SK-N-SH (cell line): ENCODE results near the gene MBD6. TPM values are rescaled to one million over a fixed set of nuclear protein-coding genes. Genes with fewer than 3 reads are reported as not detected.

Experiments used
- CTCF ChIA-PET: fragments of 300-600, 350-600 bp; formaldehyde crosslinking; extraction: SDS; loops from one replicate; lab custom pipeline; 2021; lab: Yijun Ruan, JAX
- POLR2A ChIA-PET: fragments of 350-600 bp; sonication (Branson Sonifier 250); formaldehyde crosslinking; extraction: SDS; loops from one replicate; lab custom pipeline; 2020; ENCODE audit warnings: antibody characterized with exemption, inconsistent platforms; lab: Yijun Ruan, JAX
- DNase-seq: peaks from one replicate; pipeline ENCODE4 v3.0.0; 2012
- H2AFZ ChIP-seq: fragments of 200-600 bp; sonication (generic); 2 replicates; pipeline ENCODE4 v1.8.1; 2016; ENCODE audit warnings: antibody characterized with exemption, mild to moderate bottlenecking, low read depth
- H3F3A ChIP-seq: fragments of 200-600 bp; sonication (generic); replicated peaks from 2 replicates; pipeline ENCODE3; 2016; ENCODE audit warnings: antibody characterized with exemption, mild to moderate bottlenecking; ENCODE audit not compliant: insufficient read depth
- H3K27ac ChIP-seq, 2 experiments: fragments of 200-500 bp in 1 of 2; fragments of 200-600 bp in 1 of 2; sonication (Bioruptor generic) in 1 of 2; sonication (generic), shearing (Covaris generic) in 1 of 2; 2 replicates each; pipeline versions ENCODE4 v1.5.1 to v1.6.1; 2014 to 2016; ENCODE audit warnings: low read depth in 2 of 2, inconsistent platforms in 1 of 2, low read length in 1 of 2, mild to moderate bottlenecking in 1 of 2, mixed read lengths in 1 of 2
- H3K27me3 ChIP-seq: fragments of 200-600 bp; sonication (generic), shearing (Covaris generic); 2 replicates; pipeline ENCODE4 v1.6.1; 2016; ENCODE audit warnings: mixed run types; ENCODE audit not compliant: insufficient read depth
- H3K36me3 ChIP-seq, 2 experiments: fragments of 200-500 bp in 1 of 2; fragments of 200-600 bp in 1 of 2; sonication (Bioruptor generic) in 1 of 2; sonication (generic) in 1 of 2; replicated peaks in 1 of 2; 2 replicates each; pipeline versions ENCODE3 to v1.5.1; 2014 to 2016; ENCODE audit warnings: low read length in 1 of 2, mild to moderate bottlenecking in 1 of 2; ENCODE audit not compliant: insufficient read depth in 2 of 2, control insufficient read depth in 1 of 2
- H3K4me1 ChIP-seq, 2 experiments: fragments of 200-500 bp in 1 of 2; fragments of 200-600 bp in 1 of 2; sonication (Bioruptor generic) in 1 of 2; sonication (generic), shearing (Covaris generic) in 1 of 2; 2 replicates each; pipeline versions ENCODE4 v1.5.1 to v1.6.1; 2014 to 2016; ENCODE audit warnings: low read depth in 1 of 2, low read length in 1 of 2, mixed run types in 1 of 2; ENCODE audit not compliant: insufficient read depth in 2 of 2, control insufficient read depth in 1 of 2
- H3K4me2 ChIP-seq: fragments of 200-600 bp; sonication (generic), shearing (Covaris generic); 2 replicates; pipeline ENCODE4 v1.6.1; 2017; ENCODE audit warnings: mixed run types
- H3K4me3 ChIP-seq, 2 experiments: fragments of 200-500 bp in 1 of 2; fragments of 200-600 bp in 1 of 2; sonication (Bioruptor generic) in 1 of 2; sonication (generic), shearing (Covaris generic) in 1 of 2; 2 replicates each; pipeline versions ENCODE4 v1.5.1 to v1.8.1; 2014 to 2016; ENCODE audit warnings: low read depth in 2 of 2, inconsistent platforms in 1 of 2, low read length in 1 of 2, mild to moderate bottlenecking in 1 of 2, mixed read lengths in 1 of 2, moderate library complexity in 1 of 2
- H3K79me2 ChIP-seq: fragments of 200-600 bp; sonication (generic); 2 replicates; pipeline ENCODE4 v1.8.1; 2017; ENCODE audit warnings: mild to moderate bottlenecking; ENCODE audit not compliant: insufficient read depth
- H3K9ac ChIP-seq: fragments of 200-600 bp; sonication (generic); 2 replicates; pipeline ENCODE4 v1.6.1; 2017; ENCODE audit warnings: mixed run types
- H3K9me2 ChIP-seq: fragments of 200-600 bp; sonication (generic); 2 replicates; pipeline ENCODE4 v1.6.1; 2017; ENCODE audit warnings: mixed run types
- H3K9me3 ChIP-seq: fragments of 200-600 bp; sonication (generic); 2 replicates; pipeline ENCODE4 v1.6.1; 2017; ENCODE audit warnings: mixed run types, mild to moderate bottlenecking, moderate library complexity
- H4K20me1 ChIP-seq: fragments of 200-600 bp; sonication (generic); 2 replicates; pipeline ENCODE4 v1.6.1; 2017; ENCODE audit warnings: mild to moderate bottlenecking, mixed run types; ENCODE audit not compliant: insufficient read depth
- CHD2 ChIP-seq: fragments of 150-350 bp; IDR thresholded peaks from 2 replicates; pipeline ENCODE4 v1.6.1; 2018; ENCODE audit warnings: low read length; ENCODE audit not compliant: partially characterized antibody
- EP300 ChIP-seq, 2 experiments: IDR thresholded peaks; 2 replicates each; pipeline versions ENCODE4 v1.4.0 to v1.6.1; 2012; ENCODE audit warnings: borderline replicate concordance in 1 of 2, low read depth in 1 of 2, low read length in 1 of 2
- EZH2phosphoT487 ChIP-seq: fragments of 200-600 bp; sonication (generic); IDR thresholded peaks from 2 replicates; pipeline ENCODE4 v1.6.1; 2017; ENCODE audit warnings: low read depth, mixed run types, mild to moderate bottlenecking, antibody characterized with exemption, moderate library complexity, borderline replicate concordance
- FOXJ3 ChIP-seq: sonication (generic); formaldehyde crosslinking; IDR thresholded peaks from 2 replicates; pipeline ENCODE4 v1.5.1; 2020; ENCODE audit warnings: mild to moderate bottlenecking, missing genetic modification reagents
- GABPA ChIP-seq: IDR thresholded peaks from 2 replicates; pipeline ENCODE4 v1.4.0; 2012; ENCODE audit warnings: low read depth, mild to moderate bottlenecking
- GATA2 ChIP-seq: sonication (generic); formaldehyde crosslinking; IDR thresholded peaks from 2 replicates; pipeline ENCODE4 v1.5.0; 2020; ENCODE audit warnings: mild to moderate bottlenecking, missing genetic modification reagents
- JUND ChIP-seq: IDR thresholded peaks from 2 replicates; pipeline ENCODE4 v1.4.0; 2012
- MEF2A ChIP-seq: IDR thresholded peaks from 2 replicates; pipeline ENCODE4 v1.4.0; 2012; ENCODE audit warnings: low read depth, borderline replicate concordance
- MXI1 ChIP-seq: IDR thresholded peaks from 2 replicates; pipeline ENCODE4 v1.6.1; 2012; ENCODE audit warnings: mild to moderate bottlenecking, low read depth, low read length, improper control_type of control experiment
- NRF1 ChIP-seq: IDR thresholded peaks from 2 replicates; pipeline ENCODE4 v1.6.1; 2012; ENCODE audit warnings: low read depth, mild to moderate bottlenecking, low read length
- POLR2AphosphoS5 ChIP-seq: IDR thresholded peaks from 2 replicates; pipeline ENCODE4 v1.6.1; 2012; ENCODE audit warnings: low read depth, low read length
- RAD21 ChIP-seq: IDR thresholded peaks from 2 replicates; pipeline ENCODE4 v1.6.1; 2012; ENCODE audit warnings: mild to moderate bottlenecking, low read length
- RCOR1 ChIP-seq: fragments of 150-350 bp; IDR thresholded peaks from 2 replicates; pipeline ENCODE4 v1.6.1; 2017; ENCODE audit warnings: antibody characterized with exemption, low read length
- SIN3A ChIP-seq: IDR thresholded peaks from 2 replicates; pipeline ENCODE4 v1.6.1; 2012; ENCODE audit warnings: low read depth, mild to moderate bottlenecking, low read length, moderate library complexity, borderline replicate concordance
- SMC3 ChIP-seq: IDR thresholded peaks from 2 replicates; pipeline ENCODE4 v1.6.1; 2012; ENCODE audit warnings: low read depth, low read length, improper control_type of control experiment
- TCF12 ChIP-seq: IDR thresholded peaks from 2 replicates; pipeline ENCODE4 v1.4.0; 2012
- TEAD4 ChIP-seq: IDR thresholded peaks from 2 replicates; pipeline ENCODE4 v1.4.0; 2012; ENCODE audit warnings: mild to moderate bottlenecking, borderline replicate concordance; ENCODE audit not compliant: insufficient read depth
- WGBS: methylation state at CpG from one replicate; pipeline ENCODE4 v1.1.6; 2017; ENCODE audit warnings: low lambda C conversion rate; 5-methylcytosine and 5-hydroxymethylcytosine counted together
- polyA plus RNA-seq, 3 experiments: library from polyadenylated mRNA; depleted of rRNA; stranded (reverse); fragments of >200 nt; gene quantifications; 2 replicates each; pipeline ENCODE4 v1.2.3, GENCODE V29; 2012
- TF ChIP-seq, protein P1 (sequence below): IDR thresholded peaks from 2 replicates; pipeline ENCODE4 v1.4.0; 2012; ENCODE audit warnings: low read depth, borderline replicate concordance

MBD6 gene
- polyA plus RNA-seq, 1 of the 3 experiments (the other 2 are of a cell fraction), result 8.6 TPM

DNA sequence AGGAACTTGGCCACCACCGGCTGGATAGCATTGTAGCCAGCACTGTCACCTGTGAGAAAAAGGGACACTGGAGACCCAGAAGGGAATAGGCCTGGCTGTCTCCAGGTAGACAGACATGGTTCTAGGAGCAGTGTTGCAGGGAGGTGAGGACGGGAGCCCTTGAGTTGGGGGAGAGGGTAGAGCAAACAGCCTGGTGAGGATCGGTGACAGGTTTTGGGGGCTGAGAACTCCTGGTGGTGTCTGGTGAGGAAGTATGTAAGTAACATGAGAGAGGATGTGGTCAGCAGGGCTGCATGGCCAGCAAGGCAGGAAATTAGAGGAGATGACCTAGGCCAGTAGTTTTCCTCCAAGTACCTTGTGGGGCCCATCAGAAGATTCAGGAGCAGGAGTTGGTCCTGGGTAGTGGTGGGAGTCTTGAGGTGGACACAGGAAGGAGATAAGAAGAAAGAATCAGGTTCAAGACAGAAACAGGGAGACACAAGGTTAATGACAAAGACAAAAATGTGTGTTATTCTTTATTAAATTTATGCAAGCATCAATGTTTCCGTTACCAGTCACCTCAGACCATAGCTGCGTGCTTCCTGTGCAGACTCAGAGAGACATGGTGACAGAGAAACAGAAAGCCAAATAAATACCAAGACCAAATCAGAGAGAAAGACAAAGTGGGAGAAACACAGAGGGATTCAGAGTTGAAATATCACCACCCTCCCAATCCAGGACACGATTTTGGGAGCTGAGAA, 43.1 kb upstream of the MBD6 start, which contains the start of gene ARHGAP9:
Gene ARHGAP9, minus strand, starts transcription at position 491 of the 740 bp plus-strand sequence. Its CDS starts 460 bp downstream, at position 31.
- H3K9ac ChIP-seq, result no peak within 1 kb of the TSS
- TF ChIP-seq SIN3A (no peak), GABPA (no peak), MEF2A (no peak), TCF12 (no peak), GATA2 (CRISPR knock-in tag) (no peak), EZH2phosphoT487 (no peak), CHD2 (no peak), MXI1 (no peak), EP300 (IDR thresholded peaks at IDR 0.05; ENCODE audit: borderline replicate concordance in 1 of 2, low read depth in 1 of 2, low read length in 1 of 2) (no peak)
- TF ChIP-seq, protein P1, sequence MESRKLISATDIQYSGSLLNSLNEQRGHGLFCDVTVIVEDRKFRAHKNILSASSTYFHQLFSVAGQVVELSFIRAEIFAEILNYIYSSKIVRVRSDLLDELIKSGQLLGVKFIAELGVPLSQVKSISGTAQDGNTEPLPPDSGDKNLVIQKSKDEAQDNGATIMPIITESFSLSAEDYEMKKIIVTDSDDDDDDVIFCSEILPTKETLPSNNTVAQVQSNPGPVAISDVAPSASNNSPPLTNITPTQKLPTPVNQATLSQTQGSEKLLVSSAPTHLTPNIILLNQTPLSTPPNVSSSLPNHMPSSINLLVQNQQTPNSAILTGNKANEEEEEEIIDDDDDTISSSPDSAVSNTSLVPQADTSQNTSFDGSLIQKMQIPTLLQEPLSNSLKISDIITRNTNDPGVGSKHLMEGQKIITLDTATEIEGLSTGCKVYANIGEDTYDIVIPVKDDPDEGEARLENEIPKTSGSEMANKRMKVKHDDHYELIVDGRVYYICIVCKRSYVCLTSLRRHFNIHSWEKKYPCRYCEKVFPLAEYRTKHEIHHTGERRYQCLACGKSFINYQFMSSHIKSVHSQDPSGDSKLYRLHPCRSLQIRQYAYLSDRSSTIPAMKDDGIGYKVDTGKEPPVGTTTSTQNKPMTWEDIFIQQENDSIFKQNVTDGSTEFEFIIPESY, result no peak
- CTCF ChIA-PET, result interaction anchor here (0.6 to 1.6 kb wide), 6 partner anchors 14 to 79 kb away, joined by 3 to 7 read pairs (median 4); partner anchors contain the start of gene GLI1
- no peaks in the 10 kb centered on the region for H3K9me3 ChIP-seq
- POLR2A ChIA-PET, result no interaction called here
- H3K4me3 ChIP-seq, result no peak within 1 kb of the TSS
- H3F3A ChIP-seq, result peaks cover 5% of the 10 kb centered on the region
- 62% methylated on average over 6 of the region's 6 CpGs for whole genome bisulfite sequencing
- peak within 1 kb of the TSS; percentile 24; the same call in 1 of the 2 replicates for H2AFZ ChIP-seq
- H3K9me2 ChIP-seq, result no peaks in the 10 kb centered on the region
- peaks cover 22% of the 10 kb centered on the region for H3K27me3 ChIP-seq
- no peak within 1 kb of the TSS for H3K27ac ChIP-seq
- peaks cover 0 to 10% of the 10 kb centered on the region in 2 experiments; a peak in 3 of 4 replicates for H3K4me1 ChIP-seq
- no peaks in the 10 kb centered on the region for H3K79me2 ChIP-seq
- H3K36me3 ChIP-seq, result no peaks in the 10 kb centered on the region
- no peaks in the 10 kb centered on the region for H4K20me1 ChIP-seq
- no peak for DNase-seq
- no peak within 1 kb of the TSS for H3K4me2 ChIP-seq

DNA sequence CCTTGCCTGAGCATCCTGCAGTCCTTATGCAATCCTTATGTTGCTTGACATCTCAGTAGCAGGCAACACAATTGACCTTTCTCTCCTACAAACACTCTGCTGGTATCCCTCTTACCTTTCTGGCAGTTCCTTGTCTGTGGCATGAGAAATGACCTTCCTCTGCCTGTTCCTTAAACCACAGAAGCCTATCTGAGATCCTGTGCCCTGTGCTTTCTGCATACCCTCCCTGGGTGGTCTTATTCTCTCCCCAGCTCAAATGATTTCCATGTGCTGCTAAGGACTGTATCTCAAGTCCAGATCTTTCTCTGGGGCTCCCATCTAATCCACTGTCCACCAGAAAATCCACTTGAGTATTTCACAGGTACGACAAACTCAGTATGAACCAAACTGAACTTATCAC, 41.0 kb upstream of the MBD6 start:
- Histone ChIP-seq H3F3A (peaks cover 5% of the 10 kb centered on the region), H3K27ac (no peak overlapping the region), H3K9me2 (no peaks in the 10 kb centered on the region), H3K9ac (no peak overlapping the region), H3K4me3 (no peak overlapping the region), H2AFZ (no peak overlapping the region), H3K27me3 (peaks cover under 1% of the 10 kb centered on the region; the same call in 1 of the 2 replicates), H4K20me1 (no peaks in the 10 kb centered on the region), H3K4me2 (no peak overlapping the region), H3K9me3 (no peaks in the 10 kb centered on the region), H3K79me2 (no peaks in the 10 kb centered on the region), H3K36me3 (no peaks in the 10 kb centered on the region), H3K4me1 (no peaks in the 10 kb centered on the region; a peak in 1 of 4 replicates)
- TF ChIP-seq JUND (no peak), GATA2 (CRISPR knock-in tag) (no peak), TCF12 (no peak), EZH2phosphoT487 (no peak), NRF1 (no peak), MXI1 (no peak), POLR2AphosphoS5 (no peak), RCOR1 (no peak), SMC3 (no peak), RAD21 (no peak), CHD2 (no peak), SIN3A (no peak), FOXJ3 (CRISPR knock-in tag) (no peak), TEAD4 (no peak)
- TF ChIP-seq, protein P1, result no peak
- WGBS, result 65% methylated on average over 1 of the region's 1 CpG
- ChIA-PET CTCF (interaction anchor here (1.8 to 2.7 kb wide), 2 partner anchors 19 to 23 kb away, joined by 9 to 14 read pairs; no protein-coding TSS in a partner anchor), POLR2A (no interaction called here)
- DNase-seq, result no peak
